Activated naive CD8-positive, alpha-beta T cell treated with anti-CD3 and anti-CD28 coated beads, Interleukin-2, amount 50 U/mL, for 24 hours (primary cell): ENCODE results near the gene STK4.

Experiments
- ATAC-seq: fragments of 150-1000 bp; cut with Tn5 transposase; one replicate; pipeline ENCODE4 v1.10.0; 2021
- DNase-seq: peaks from one replicate; pipeline ENCODE4 v3.0.0; 2021
- H3K27ac Mint-ChIP-seq: one replicate; pipeline ENCODE4 v1.8.0; 2021; ENCODE audit warnings: mild to moderate bottlenecking, mixed read lengths
- H3K27me3 Mint-ChIP-seq: one replicate; pipeline ENCODE4 v1.8.0; 2021; ENCODE audit warnings: mixed read lengths
- H3K36me3 Mint-ChIP-seq: one replicate; pipeline ENCODE4 v1.8.0; 2021; ENCODE audit warnings: low read depth, mixed read lengths
- H3K4me1 Mint-ChIP-seq: one replicate; pipeline ENCODE4 v1.8.0; 2021; ENCODE audit warnings: mixed read lengths
- H3K4me3 Mint-ChIP-seq: one replicate; pipeline ENCODE4 v1.8.0; 2021; ENCODE audit warnings: mild to moderate bottlenecking, moderate library complexity, mixed read lengths
- H3K9me3 Mint-ChIP-seq: one replicate; pipeline ENCODE4 v1.8.0; 2021; ENCODE audit warnings: mixed read lengths

Gene STK4

DNA sequence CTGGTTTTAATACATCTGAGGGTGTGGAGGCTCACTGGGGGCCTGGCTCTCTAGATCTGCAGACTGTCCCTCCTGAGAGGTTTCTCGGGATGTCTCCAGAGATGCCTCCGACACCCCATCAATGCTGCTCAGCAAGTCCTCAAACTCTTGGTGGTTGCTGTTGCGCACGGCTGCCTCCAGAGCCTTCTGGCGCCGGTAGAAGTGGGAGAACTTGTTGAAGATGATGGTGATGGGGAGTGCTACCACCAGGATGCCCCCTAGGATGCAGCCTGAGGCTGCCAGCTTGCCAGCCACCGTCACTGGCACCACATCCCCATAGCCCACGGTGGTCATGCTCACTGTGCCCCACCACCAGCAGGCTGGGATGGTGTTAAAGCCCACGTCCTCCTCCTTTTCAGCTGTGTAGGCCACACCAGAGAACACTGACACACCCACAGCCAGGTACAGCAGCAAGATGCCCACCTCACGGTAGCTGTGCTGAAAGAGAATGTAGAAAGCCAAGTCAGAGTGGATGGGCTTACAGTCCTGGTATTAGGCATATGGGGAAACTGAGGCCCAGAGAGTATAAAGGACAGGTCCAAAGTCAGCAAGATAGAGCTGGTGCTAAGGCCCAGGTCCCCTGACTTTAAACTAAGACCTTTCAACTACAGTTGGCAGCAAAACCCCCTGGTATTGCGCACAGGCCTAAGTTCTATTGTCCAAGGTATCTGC, 128.7 kb downstream of the STK4 start:
- DNase-seq (no peak), ATAC-seq (no peak)
- H3K4me1 Mint-ChIP-seq: peaks cover 14% of the 10 kb centered on the region
- H3K36me3 Mint-ChIP-seq: peaks cover 4% of the 10 kb centered on the region
- peaks cover 32% of the 10 kb centered on the region for H3K27me3 Mint-ChIP-seq
- H3K27ac Mint-ChIP-seq: no peak overlapping the region
- H3K9me3 Mint-ChIP-seq: no peaks in the 10 kb centered on the region
- H3K4me3 Mint-ChIP-seq: no peak overlapping the region

- Mint-ChIP-seq H3K9me3 (no peaks in the 10 kb centered on the region), H3K27ac (no peak overlapping the region), H3K4me1 (peaks cover 14% of the 10 kb centered on the region), H3K27me3 (peaks cover 38% of the 10 kb centered on the region), H3K4me3 (no peak overlapping the region), H3K36me3 (peaks cover 1% of the 10 kb centered on the region)
- ATAC-seq: peak; percentile 47
- peak; percentile 66 for DNase-seq
These were observed 129.5 kb downstream of the STK4 start for GRCh38 chr20:45095805-45096238.

DNA sequence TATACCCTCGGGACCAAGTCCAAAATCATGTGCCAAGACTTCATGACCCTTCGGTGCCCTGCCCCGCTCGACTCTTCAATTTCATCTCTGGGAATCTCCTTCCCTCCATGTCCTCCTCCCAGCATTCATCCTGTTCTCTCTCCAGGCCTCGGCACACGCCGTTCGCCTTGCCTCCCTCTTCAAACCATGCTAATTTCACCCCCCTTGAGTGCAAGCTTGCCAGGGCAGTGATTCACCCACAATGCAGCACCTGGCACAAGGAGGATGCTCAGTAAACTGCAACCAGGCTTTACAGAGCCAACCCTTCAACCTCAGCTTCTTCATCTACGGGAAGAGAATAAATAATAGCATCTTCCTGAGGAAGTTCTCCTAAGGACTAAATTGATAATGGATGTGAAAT, 130.5 kb downstream of the STK4 start:
- Mint-ChIP-seq H3K27ac (no peak overlapping the region), H3K27me3 (peaks cover 48% of the 10 kb centered on the region), H3K4me3 (no peak overlapping the region), H3K4me1 (peaks cover 17% of the 10 kb centered on the region), H3K36me3 (no peaks in the 10 kb centered on the region), H3K9me3 (no peaks in the 10 kb centered on the region)
- no peak for DNase-seq
- no peak for ATAC-seq

GRCh38 chr20:45097485-45098102, 131.3 kb downstream of the STK4 start:
- ATAC-seq: peak; percentile 43
- Mint-ChIP-seq H3K4me3 (no peak overlapping the region), H3K27me3 (peaks cover 53% of the 10 kb centered on the region), H3K27ac (peak overlapping the region; percentile 59), H3K36me3 (no peaks in the 10 kb centered on the region), H3K9me3 (no peaks in the 10 kb centered on the region), H3K4me1 (peaks cover 17% of the 10 kb centered on the region)
- peak; percentile 55 for DNase-seq

DNA sequence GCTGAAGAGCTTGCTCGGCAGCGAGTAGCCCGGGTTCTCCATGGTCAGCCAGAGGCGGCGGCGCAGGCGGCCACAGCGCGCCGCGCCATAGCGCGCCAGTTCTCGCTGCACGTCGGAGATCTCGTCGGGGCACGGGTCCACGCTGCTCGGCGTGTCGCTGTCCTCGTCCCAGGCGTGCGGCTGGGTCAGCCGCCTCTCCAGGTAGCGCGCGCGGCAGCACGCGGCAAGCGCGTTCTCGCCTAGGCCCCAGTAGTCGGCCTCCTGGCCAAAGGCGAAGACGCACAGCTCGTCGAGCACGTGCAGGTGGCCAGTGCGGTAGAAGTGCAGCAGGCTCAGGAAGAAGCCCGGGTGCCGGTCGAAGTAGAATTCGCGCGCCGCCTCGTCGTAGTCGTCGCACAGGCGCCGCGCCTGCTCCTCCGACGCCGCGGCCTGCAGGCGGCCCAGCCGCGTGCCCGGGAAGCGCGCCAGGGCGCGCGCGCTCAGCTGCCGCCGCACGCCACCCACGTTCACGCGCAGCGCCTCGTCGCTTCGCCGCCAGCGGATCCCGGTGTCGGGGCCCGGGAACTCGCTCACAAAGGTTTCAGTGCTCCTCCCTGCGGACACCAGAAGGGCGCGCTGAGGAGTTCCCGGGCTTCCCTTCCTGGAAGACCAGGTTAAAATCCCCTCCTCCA, 131.9 kb downstream of the STK4 start:
- H3K4me1 Mint-ChIP-seq: peaks cover 17% of the 10 kb centered on the region
- no peak overlapping the region for H3K27ac Mint-ChIP-seq
- DNase-seq (peak; percentile 26), ATAC-seq (peak; percentile 3)
- no peaks in the 10 kb centered on the region for H3K36me3 Mint-ChIP-seq
- no peak overlapping the region for H3K4me3 Mint-ChIP-seq
- no peaks in the 10 kb centered on the region for H3K9me3 Mint-ChIP-seq
- H3K27me3 Mint-ChIP-seq: peaks cover 55% of the 10 kb centered on the region

DNA sequence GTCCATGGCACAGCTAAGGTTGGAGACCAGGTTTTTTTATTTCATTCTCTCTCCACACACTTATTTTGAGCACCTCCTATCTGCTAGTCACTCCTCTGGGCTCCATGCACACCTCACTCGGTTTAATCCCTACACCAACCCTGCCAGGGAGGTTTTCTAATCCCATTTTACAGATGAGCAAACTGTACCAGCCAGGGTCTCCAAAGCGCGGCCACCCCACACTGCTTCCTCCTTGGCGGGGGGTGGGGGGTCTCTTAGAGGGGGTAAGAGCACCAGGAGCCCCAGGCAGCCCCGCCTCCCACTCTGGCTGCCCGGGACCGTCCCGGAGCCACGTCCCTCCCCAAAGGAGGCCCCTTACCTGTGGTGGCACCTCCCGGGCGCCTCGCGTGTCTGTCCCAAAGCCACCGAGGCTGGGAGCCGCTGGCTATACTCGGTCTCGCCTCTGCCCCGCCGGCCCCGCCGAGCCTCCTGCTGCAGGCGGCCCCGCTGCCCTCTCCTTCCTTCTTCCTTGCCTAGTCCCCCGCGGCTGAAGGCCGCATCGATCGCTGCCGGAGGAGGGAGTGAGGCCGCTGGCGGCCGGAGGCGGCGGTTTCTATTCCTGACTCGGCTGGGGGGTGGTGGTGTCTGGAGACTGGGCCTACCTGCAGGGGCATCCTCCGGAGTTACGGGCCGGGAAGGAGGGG, 134.4 kb downstream of the STK4 start, which contains the start of gene KCNS1:
Gene KCNS1 (minus strand): TSS at position 565 of the 683 bp plus-strand sequence. CDS start 1,891 bp downstream, outside the sequence.
- H3K4me3 Mint-ChIP-seq: no peak within 1 kb of the TSS
- DNase-seq (no peak), ATAC-seq (peak; percentile 21)
- H3K9me3 Mint-ChIP-seq: no peaks in the 10 kb centered on the region
- no peaks in the 10 kb centered on the region for H3K36me3 Mint-ChIP-seq
- H3K27me3 Mint-ChIP-seq: peaks cover 57% of the 10 kb centered on the region
- no peak within 1 kb of the TSS for H3K27ac Mint-ChIP-seq
- peaks cover 14% of the 10 kb centered on the region for H3K4me1 Mint-ChIP-seq

GRCh38 chr20:45101333-45101850, 135.1 kb downstream of the STK4 start:
- H3K36me3 Mint-ChIP-seq: no peaks in the 10 kb centered on the region
- ATAC-seq (no peak), DNase-seq (no peak)
- H3K4me3 Mint-ChIP-seq: no peak overlapping the region
- H3K27me3 Mint-ChIP-seq: peaks cover 54% of the 10 kb centered on the region
- H3K9me3 Mint-ChIP-seq: no peaks in the 10 kb centered on the region
- no peak overlapping the region for H3K27ac Mint-ChIP-seq
- H3K4me1 Mint-ChIP-seq: peaks cover 10% of the 10 kb centered on the region

GRCh38 chr20:45103072-45103471, 136.8 kb downstream of the STK4 start:
- Mint-ChIP-seq H3K36me3 (no peaks in the 10 kb centered on the region), H3K27me3 (peaks cover 42% of the 10 kb centered on the region), H3K27ac (no peak overlapping the region), H3K9me3 (no peaks in the 10 kb centered on the region), H3K4me1 (peaks cover 5% of the 10 kb centered on the region), H3K4me3 (no peak overlapping the region)
- no peak for ATAC-seq
- no peak for DNase-seq

DNA sequence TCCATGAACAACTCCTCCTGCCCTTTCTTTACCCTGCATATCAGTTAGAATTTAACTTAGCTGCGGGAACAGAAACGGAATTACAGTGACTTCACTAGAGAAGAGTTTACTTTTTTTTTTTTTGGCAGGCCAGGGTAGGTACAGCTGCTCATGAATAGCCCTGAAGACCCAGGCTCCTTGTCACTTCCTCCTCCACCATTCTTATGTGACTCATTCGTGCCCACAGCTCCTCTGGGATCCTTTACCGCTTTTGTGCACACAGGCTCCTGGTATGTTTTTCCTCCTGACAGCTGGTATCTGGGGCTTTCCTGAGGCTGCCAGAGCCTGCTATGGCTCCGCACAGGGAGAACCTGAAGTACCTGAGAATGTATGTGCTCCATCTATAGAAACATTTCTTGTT, 138.5 kb downstream of the STK4 start:
- Mint-ChIP-seq H3K27ac (no peak overlapping the region), H3K36me3 (no peaks in the 10 kb centered on the region), H3K4me1 (peaks cover 3% of the 10 kb centered on the region), H3K4me3 (no peak overlapping the region), H3K27me3 (peaks cover 29% of the 10 kb centered on the region), H3K9me3 (no peaks in the 10 kb centered on the region)
- ATAC-seq (no peak), DNase-seq (no peak)

DNA sequence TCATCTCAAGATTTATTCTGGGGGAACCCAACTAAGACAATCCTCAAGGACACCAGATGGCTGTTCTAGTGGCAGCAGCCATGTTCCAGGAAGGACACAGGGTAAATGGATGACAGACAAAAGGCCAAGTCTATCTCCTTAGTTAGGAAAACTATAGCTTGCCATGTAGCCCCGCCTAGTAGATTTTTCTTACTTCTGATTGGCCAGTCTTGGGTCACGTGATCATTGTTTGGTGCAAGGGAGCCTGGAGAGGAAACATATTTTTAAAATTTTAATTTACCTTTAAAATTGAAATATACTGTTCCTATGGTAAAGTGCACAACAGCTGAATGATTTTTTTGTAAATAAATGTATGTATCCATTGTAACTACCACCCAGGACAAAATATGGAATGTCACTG, 139.0 kb downstream of the STK4 start:
- Mint-ChIP-seq H3K4me1 (peaks cover 3% of the 10 kb centered on the region), H3K9me3 (no peaks in the 10 kb centered on the region), H3K36me3 (no peaks in the 10 kb centered on the region), H3K27ac (no peak overlapping the region), H3K4me3 (no peak overlapping the region), H3K27me3 (peaks cover 24% of the 10 kb centered on the region)
- ATAC-seq (no peak), DNase-seq (no peak)

DNA sequence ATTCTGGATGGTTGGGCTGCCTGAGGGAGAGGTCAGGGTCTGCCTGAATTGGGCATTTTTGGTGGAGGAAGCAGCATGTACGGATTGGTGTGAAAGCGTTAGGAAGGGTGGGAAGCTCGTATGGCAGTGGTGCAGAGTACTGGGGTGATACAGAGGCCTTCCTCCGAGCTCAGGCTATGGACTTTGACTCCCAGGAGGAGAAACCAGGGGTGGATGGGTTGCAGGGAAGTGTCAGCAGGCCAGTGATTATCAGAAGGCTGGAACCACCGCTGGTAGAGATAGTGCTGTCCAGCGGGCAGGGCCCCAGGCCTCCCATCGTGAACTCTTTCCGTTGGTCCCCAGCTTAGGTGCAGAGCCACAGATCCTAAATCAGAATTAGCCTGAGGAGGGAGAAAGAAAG, 143.3 kb downstream of the STK4 start:
- Mint-ChIP-seq H3K36me3 (no peaks in the 10 kb centered on the region), H3K9me3 (no peaks in the 10 kb centered on the region), H3K4me1 (no peaks in the 10 kb centered on the region), H3K27me3 (peaks cover 3% of the 10 kb centered on the region), H3K27ac (no peak overlapping the region), H3K4me3 (no peak overlapping the region)
- DNase-seq (no peak), ATAC-seq (no peak)

DNA sequence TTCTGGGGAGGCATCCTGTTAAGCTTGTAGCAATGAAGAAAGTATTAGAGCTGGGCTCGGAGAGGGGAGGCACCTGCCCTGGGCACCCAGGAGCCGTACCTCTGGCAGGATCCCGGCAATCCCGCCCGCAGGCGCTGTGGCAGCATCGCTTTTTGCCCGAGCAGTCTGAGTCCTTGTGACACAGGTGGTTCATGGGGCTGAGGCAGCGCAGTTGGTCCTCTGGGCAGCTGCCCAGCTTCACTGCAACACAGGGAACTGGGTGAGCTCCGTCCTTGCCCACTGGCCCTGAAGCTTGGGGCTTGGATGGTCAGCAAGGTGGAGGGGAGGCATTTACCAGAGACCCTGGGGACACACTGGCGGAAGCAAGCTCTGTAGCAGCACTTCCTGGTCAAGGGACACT, 144.0 kb downstream of the STK4 start:
- H3K4me3 Mint-ChIP-seq: no peak overlapping the region
- H3K4me1 Mint-ChIP-seq: no peaks in the 10 kb centered on the region
- H3K9me3 Mint-ChIP-seq: no peaks in the 10 kb centered on the region
- ATAC-seq: no peak
- no peak for DNase-seq
- peaks cover 3% of the 10 kb centered on the region for H3K27me3 Mint-ChIP-seq
- H3K36me3 Mint-ChIP-seq: no peaks in the 10 kb centered on the region
- no peak overlapping the region for H3K27ac Mint-ChIP-seq

- Mint-ChIP-seq H3K4me3 (no peak overlapping the region), H3K36me3 (no peaks in the 10 kb centered on the region), H3K27ac (no peak overlapping the region), H3K27me3 (peaks cover 3% of the 10 kb centered on the region), H3K9me3 (no peaks in the 10 kb centered on the region), H3K4me1 (no peaks in the 10 kb centered on the region)
- no peak for DNase-seq
- ATAC-seq: no peak
These were observed 145.0 kb downstream of the STK4 start for GRCh38 chr20:45111285-45111684.

- no peaks in the 10 kb centered on the region for H3K36me3 Mint-ChIP-seq
- no peaks in the 10 kb centered on the region for H3K9me3 Mint-ChIP-seq
- H3K27ac Mint-ChIP-seq: no peak overlapping the region
- ATAC-seq (no peak), DNase-seq (no peak)
- peaks cover 1% of the 10 kb centered on the region for H3K27me3 Mint-ChIP-seq
- H3K4me1 Mint-ChIP-seq: peaks cover 1% of the 10 kb centered on the region
- no peak overlapping the region for H3K4me3 Mint-ChIP-seq
These were observed 145.6 kb downstream of the STK4 start for GRCh38 chr20:45111799-45112471.
